Transverse colon (tissue), 4 donors: ENCODE measurements around the gene GNB3. TPM values are rescaled to one million over a fixed set of nuclear protein-coding genes. Genes with fewer than 3 reads are reported as not detected.

ENCODE experiments used
- DNase-seq: peaks from one replicate; pipeline ENCODE4 v3.0.0-alpha.2; 2019
- H3K27ac ChIP-seq, 4 donors: fragments of 200-600 bp; sonication (generic); 2 replicates each; pipeline ENCODE4 v1.5.1; 2016 to 2018; ENCODE audit warnings: inconsistent platforms in 4 of 4
- H3K27me3 ChIP-seq: fragments of 200-600 bp; sonication (generic); 2 replicates; pipeline ENCODE4 v1.5.1; 2017; ENCODE audit warnings: inconsistent platforms
- H3K36me3 ChIP-seq, 4 donors: fragments of 200-600 bp; sonication (generic); 2 replicates each; pipeline ENCODE4 v1.5.1; 2017 to 2019; ENCODE audit warnings: inconsistent platforms in 4 of 4
- H3K4me1 ChIP-seq, 4 donors: fragments of 200-600 bp; sonication (generic); 2 replicates each; pipeline ENCODE4 v1.5.1; 2017 to 2020; ENCODE audit warnings: inconsistent platforms in 4 of 4
- H3K4me3 ChIP-seq, 4 donors: fragments of 200-600 bp; sonication (generic); 1 replicate in 1 of 4; 2 replicates in 3 of 4; pipeline versions ENCODE4 v1.5.1 to v1.6.1; 2017 to 2019; ENCODE audit warnings: inconsistent platforms in 4 of 4
- H3K9me3 ChIP-seq, 2 donors: fragments of 200-600 bp; sonication (generic); 2 replicates each; pipeline ENCODE4 v1.5.1; 2017 to 2019; ENCODE audit warnings: inconsistent platforms in 2 of 2
- EP300 ChIP-seq: sonication (generic); formaldehyde crosslinking; IDR thresholded peaks from one replicate; pipeline ENCODE4 v1.6.1; 2017; ENCODE audit warnings: antibody characterized with exemption, low read depth
- POLR2A ChIP-seq: fragments of 450-650 bp; IDR thresholded peaks from one replicate; pipeline ENCODE4 v1.6.1; 2016; ENCODE audit warnings: antibody characterized with exemption, mild to moderate bottlenecking, moderate library complexity
- POLR2AphosphoS5 ChIP-seq, 3 donors: sonication (generic); formaldehyde crosslinking; IDR thresholded peaks; one replicate each; pipeline ENCODE4 v1.6.1; 2016; ENCODE audit warnings: antibody characterized with exemption in 3 of 3
- WGBS, 2 donors: methylation state at CpG; one replicate each; pipeline ENCODE4 v1.1.5; 2018; ENCODE audit warnings: low coverage in 1 of 2; 5-methylcytosine and 5-hydroxymethylcytosine counted together
- in situ Hi-C, 4 donors: fragments of 200-750 bp; cut with MboI; loops; one replicate each; pipeline versions ENCODE4 v1.15.0 to v1.15.1; 2017; ENCODE audit warnings: low sequenced_read_pairs in 3 of 4, low pct_ligation_motif_present in 1 of 4, low pct_unique_long_range_greater_than_20kb in 1 of 4
- intact Hi-C: fragments of 100-400 bp; cut with DNase I; formaldehyde crosslinking; loops from one replicate; pipeline ENCODE4 v1.15.1; 2023; ENCODE audit warnings: low total_unique reads
- total RNA-seq, 4 donors: library from RNA; depleted of rRNA; stranded (reverse); fragments of >200 nt; gene quantifications; one replicate each; pipeline ENCODE4 v1.1.0, GENCODE V29; 2016
- TF ChIP-seq, protein P1 (sequence below), 5 experiments: fragments of 200-600 bp in 3 of 5; fragments of 450-650 bp in 2 of 5; sonication (generic) in 3 of 5; IDR thresholded peaks; 1 replicate in 2 of 5; 2 replicates in 3 of 5; pipeline ENCODE4 v1.5.1; 2016 to 2017; ENCODE audit warnings: antibody characterized with exemption in 5 of 5, inconsistent platforms in 3 of 5, mild to moderate bottlenecking in 2 of 5, moderate library complexity in 1 of 5

The GNB3 gene
- total RNA-seq, 4 donors from 2014 or later: 0.14 to 0.32 TPM; not detected in 2

DNA sequence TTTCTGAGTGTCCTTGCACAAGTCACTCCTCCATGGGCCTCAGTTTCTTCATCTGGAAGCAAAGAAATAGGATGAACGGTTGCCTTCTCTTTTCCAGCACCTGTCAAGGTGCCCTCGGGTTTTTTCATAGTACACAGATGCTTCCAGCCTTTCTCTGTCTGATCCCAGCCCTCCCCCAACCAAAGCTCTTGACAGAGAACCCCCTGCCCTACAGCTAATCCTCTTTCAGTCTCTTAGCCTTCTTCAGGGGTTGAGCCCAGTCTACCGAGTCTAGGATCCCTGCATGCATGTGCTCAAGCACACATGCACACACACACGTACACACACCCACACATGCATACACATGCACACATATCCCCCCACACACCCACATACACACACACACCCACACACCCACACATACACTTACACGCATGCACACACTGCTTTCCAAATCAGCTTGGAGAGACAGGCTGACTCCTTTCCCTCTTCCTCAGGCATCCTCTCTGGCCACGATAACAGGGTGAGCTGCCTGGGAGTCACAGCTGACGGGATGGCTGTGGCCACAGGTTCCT is 5.7 kb downstream of the GNB3 start:
- no peak for DNase-seq
- TF ChIP-seq EP300 (no peak), POLR2AphosphoS5 (IDR thresholded peaks at IDR 0.05) (no peak), POLR2A (no peak)
- TF ChIP-seq, protein P1, sequence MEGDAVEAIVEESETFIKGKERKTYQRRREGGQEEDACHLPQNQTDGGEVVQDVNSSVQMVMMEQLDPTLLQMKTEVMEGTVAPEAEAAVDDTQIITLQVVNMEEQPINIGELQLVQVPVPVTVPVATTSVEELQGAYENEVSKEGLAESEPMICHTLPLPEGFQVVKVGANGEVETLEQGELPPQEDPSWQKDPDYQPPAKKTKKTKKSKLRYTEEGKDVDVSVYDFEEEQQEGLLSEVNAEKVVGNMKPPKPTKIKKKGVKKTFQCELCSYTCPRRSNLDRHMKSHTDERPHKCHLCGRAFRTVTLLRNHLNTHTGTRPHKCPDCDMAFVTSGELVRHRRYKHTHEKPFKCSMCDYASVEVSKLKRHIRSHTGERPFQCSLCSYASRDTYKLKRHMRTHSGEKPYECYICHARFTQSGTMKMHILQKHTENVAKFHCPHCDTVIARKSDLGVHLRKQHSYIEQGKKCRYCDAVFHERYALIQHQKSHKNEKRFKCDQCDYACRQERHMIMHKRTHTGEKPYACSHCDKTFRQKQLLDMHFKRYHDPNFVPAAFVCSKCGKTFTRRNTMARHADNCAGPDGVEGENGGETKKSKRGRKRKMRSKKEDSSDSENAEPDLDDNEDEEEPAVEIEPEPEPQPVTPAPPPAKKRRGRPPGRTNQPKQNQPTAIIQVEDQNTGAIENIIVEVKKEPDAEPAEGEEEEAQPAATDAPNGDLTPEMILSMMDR (IDR thresholded peaks at IDR 0.05): no peak
- no peaks in the 10 kb centered on the region for H3K36me3 ChIP-seq
- no peak overlapping the region for H3K27ac ChIP-seq
- H3K4me3 ChIP-seq: no peak overlapping the region
- WGBS, 2 donors: 82 to 89% methylated on average over 4 to 7 of the region's 7 CpGs
- in situ Hi-C loops (loop anchor here in 2 of 4 donors (25.0 kb wide), 1 partner anchor 109 kb away; no protein-coding TSS in a partner anchor), intact Hi-C loops (no loop called here)
- peaks cover 0 to 12% (median 8%) of the 10 kb centered on the region in 4 donors for H3K4me1 ChIP-seq
- H3K27me3 ChIP-seq: no peaks in the 10 kb centered on the region
- H3K9me3 ChIP-seq: no peaks in the 10 kb centered on the region

DNA sequence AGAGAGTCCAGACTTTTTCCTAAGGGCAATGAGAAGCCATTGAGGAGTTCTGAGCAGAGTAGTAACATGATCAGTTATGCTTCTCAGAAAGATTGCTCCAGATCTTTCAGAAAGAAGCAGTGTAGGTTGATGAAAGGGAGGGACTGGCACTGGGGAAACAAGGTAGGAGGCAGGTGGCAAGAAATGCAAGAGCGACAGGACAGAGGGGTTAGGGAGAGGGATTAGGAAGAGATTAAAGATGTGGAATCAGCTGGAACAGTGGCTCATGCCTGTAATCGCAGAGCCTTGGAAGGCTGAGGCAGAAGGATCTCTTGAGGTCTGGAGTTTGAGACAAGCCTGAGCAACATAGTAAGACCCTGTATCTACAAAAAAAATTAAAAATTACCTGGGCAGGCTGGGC is 7.0 kb downstream of the GNB3 start:
- H3K9me3 ChIP-seq: no peaks in the 10 kb centered on the region
- H3K27ac ChIP-seq: no peak overlapping the region
- 93 to 100% methylated on average over 2 of the region's 2 CpGs for WGBS, 2 donors
- peaks cover 0 to 13% (median 9%) of the 10 kb centered on the region in 4 donors for H3K4me1 ChIP-seq
- no peak overlapping the region for H3K4me3 ChIP-seq
- H3K27me3 ChIP-seq: no peaks in the 10 kb centered on the region
- DNase-seq: no peak
- intact Hi-C loops: no loop called here
- TF ChIP-seq POLR2A (no peak), POLR2AphosphoS5 (IDR thresholded peaks at IDR 0.05) (no peak)
- H3K36me3 ChIP-seq: no peaks in the 10 kb centered on the region
- in situ Hi-C loops: loop anchor here in 2 of 4 donors (25.0 kb wide), 1 partner anchor 110 kb away; no protein-coding TSS in a partner anchor

DNA sequence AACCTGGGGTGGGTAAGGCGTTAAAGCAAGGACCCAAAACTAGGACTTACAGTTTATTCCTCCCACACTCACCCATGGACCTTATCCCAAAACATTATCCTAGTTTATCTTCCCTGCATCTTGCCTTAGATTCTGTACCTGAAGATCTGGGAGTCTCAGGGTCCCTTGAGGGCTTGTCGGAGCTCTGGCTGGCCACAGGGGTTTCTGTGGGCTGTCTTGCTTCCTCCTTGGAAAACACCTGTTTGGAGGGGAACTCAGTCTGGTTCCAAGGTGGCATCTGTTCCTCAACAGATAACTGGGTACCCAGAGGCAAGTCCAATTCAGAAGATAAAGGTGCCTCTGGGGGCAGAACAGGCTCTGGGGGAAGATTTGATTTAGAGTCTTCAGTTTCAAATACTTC is 8.7 kb downstream of the GNB3 start:
- peaks cover 10 to 27% (median 17%) of the 10 kb centered on the region in 4 donors for H3K4me1 ChIP-seq
- intact Hi-C loops (no loop called here), in situ Hi-C loops (loop anchor here in 2 of 4 donors (25.0 kb wide), 1 partner anchor 112 kb away; no protein-coding TSS in a partner anchor)
- no peaks in the 10 kb centered on the region for H3K36me3 ChIP-seq
- DNase-seq: peak; percentile 7
- 70 to 93% methylated on average over 2 of the region's 2 CpGs for WGBS, 2 donors
- no peak overlapping the region for H3K4me3 ChIP-seq
- TF ChIP-seq, protein P1 (IDR thresholded peaks at IDR 0.05): no peak
- no peak for TF ChIP-seq EP300
- no peak for TF ChIP-seq POLR2AphosphoS5 (IDR thresholded peaks at IDR 0.05)
- TF ChIP-seq POLR2A: no peak
- H3K27ac ChIP-seq: no peak overlapping the region
- H3K27me3 ChIP-seq: no peaks in the 10 kb centered on the region
- no peaks in the 10 kb centered on the region for H3K9me3 ChIP-seq

DNA sequence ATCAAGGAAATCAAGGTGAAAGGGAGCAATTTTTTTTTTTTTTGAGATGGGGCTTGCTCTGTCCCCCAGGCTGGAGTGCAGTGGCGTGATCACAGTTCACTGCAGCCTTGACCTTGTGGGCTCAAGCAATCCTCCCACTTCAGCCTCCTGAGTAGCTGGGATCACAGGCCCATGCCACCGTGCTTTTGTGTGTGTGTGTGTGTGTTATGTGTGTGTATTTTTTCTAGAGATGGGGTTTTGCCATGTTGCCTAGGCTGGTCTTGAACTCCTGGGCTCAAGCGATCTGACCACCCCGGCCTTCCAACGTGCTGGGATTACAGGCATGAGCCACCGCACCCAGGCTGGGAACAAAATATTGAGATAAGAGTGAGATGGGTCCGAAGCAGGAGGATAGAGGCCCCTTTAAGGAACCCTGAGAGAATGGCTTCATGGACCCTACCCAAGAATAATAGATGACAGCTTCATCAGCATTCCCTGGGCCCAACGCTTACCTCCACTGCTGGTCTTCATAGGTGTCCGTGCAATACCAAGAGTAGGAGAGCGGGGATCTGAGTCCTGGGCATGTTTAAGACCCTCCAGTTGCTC is 9.3 kb downstream of the GNB3 start:
- no peaks in the 10 kb centered on the region for H3K27me3 ChIP-seq
- TF ChIP-seq POLR2A: no peak
- no peaks in the 10 kb centered on the region for H3K9me3 ChIP-seq
- peak; percentile 7 for DNase-seq
- H3K27ac ChIP-seq: peak overlapping the region in 2 of 4 donors; percentile 98 to 99
- H3K36me3 ChIP-seq: no peaks in the 10 kb centered on the region
- no peak overlapping the region for H3K4me3 ChIP-seq
- peaks cover 10 to 27% (median 17%) of the 10 kb centered on the region in 4 donors for H3K4me1 ChIP-seq
- in situ Hi-C loops (loop anchor here in 2 of 4 donors (25.0 kb wide), 1 partner anchor 113 kb away; no protein-coding TSS in a partner anchor), intact Hi-C loops (no loop called here)
- WGBS, 2 donors: 83% methylated on average over 10 of the region's 10 CpGs; no CpG with 5 or more reads in 1 of the 2 donors

DNA sequence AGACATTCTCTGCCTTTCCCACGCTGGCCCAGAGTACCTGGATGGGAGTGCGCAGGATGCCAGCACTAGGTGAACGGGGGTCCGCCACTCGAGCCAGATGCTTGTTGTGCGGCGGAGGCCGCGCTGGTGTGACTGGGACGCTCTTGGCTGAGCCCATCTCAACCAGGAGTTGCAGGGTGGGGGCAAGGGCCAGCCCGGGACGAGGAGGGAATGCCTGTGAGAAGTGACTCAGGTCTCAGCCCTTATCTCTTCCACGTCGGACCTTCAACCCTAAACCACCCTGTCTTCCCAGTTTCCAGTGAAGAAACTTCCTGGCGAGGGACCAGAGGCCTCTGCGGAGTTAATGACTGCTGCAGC is 10.0 kb downstream of the GNB3 start:
- H3K4me3 ChIP-seq: peak overlapping the region in 2 of 4 donors; percentile 60 to 82
- intact Hi-C loops: no loop called here
- 0 to 36% methylated on average over 3 to 15 of the region's 16 CpGs for WGBS, 2 donors

More for the DNA sequence above, 10.0 kb downstream of the GNB3 start:
- Histone ChIP-seq H3K27ac (peak overlapping the region; percentile 97 to 99 (median 98)), H3K4me1 (peaks cover 10 to 27% (median 17%) of the 10 kb centered on the region in 4 donors), H3K9me3 (no peaks in the 10 kb centered on the region), H3K36me3 (no peaks in the 10 kb centered on the region), H3K27me3 (no peaks in the 10 kb centered on the region)
- no peak for TF ChIP-seq POLR2A
- TF ChIP-seq, protein P1 (IDR thresholded peaks at IDR 0.05): no peak
- no peak for TF ChIP-seq EP300
- TF ChIP-seq POLR2AphosphoS5 (IDR thresholded peaks at IDR 0.05): no peak
- no peak for DNase-seq
- in situ Hi-C loops: no loop called here
